Astrocyte of the cerebellum (primary cell): ENCODE measurements around the gene SH3BGRL3.
"Not testable (repeated sequence)": the region's sequence is repeated elsewhere in the genome, so short reads cannot be mapped to it uniquely, and the experiment has no call there.

Experiments
- DNase-seq: peaks from one replicate; pipeline ENCODE4 v3.0.0-alpha.2; 2011; ENCODE audit warnings: low read depth
- H3K4me3 ChIP-seq: 2 replicates; pipeline ENCODE4 v1.5.1; 2011; ENCODE audit warnings: mild to moderate bottlenecking, low read depth, low read length, moderate library complexity
- in situ Hi-C: cut with HindIII; loops from 2 replicates; pipeline ENCODE4 v1.10.0; 2017; ENCODE audit warnings: low sequenced_read_pairs
- TF ChIP-seq, protein P1 (sequence below): IDR thresholded peaks from 2 replicates; pipeline ENCODE4 v1.5.1; 2012; ENCODE audit warnings: low read length, low read depth, moderate library complexity, mild to moderate bottlenecking; ENCODE audit errors: missing control alignments

Gene SH3BGRL3

GRCh38 chr1:26279456-26280332, at the start of gene SH3BGRL3:
Gene SH3BGRL3, plus strand, starts transcription at chr1:26280086. Its CDS starts 70 bp downstream, at chr1:26280156.
- H3K4me3 ChIP-seq, result peak within 1 kb of the TSS; percentile 81
- DNase-seq, result no peak
- in situ Hi-C loops, result no loop called here
- TF ChIP-seq, protein P1, sequence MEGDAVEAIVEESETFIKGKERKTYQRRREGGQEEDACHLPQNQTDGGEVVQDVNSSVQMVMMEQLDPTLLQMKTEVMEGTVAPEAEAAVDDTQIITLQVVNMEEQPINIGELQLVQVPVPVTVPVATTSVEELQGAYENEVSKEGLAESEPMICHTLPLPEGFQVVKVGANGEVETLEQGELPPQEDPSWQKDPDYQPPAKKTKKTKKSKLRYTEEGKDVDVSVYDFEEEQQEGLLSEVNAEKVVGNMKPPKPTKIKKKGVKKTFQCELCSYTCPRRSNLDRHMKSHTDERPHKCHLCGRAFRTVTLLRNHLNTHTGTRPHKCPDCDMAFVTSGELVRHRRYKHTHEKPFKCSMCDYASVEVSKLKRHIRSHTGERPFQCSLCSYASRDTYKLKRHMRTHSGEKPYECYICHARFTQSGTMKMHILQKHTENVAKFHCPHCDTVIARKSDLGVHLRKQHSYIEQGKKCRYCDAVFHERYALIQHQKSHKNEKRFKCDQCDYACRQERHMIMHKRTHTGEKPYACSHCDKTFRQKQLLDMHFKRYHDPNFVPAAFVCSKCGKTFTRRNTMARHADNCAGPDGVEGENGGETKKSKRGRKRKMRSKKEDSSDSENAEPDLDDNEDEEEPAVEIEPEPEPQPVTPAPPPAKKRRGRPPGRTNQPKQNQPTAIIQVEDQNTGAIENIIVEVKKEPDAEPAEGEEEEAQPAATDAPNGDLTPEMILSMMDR, result peak; percentile 64

GRCh38 chr1:26230682-26231081, 49.2 kb upstream of the SH3BGRL3 start:
- DNase-seq, H3K4me3 ChIP-seq, in situ Hi-C loops: not testable (repeated sequence)

GRCh38 chr1:26233903-26234643, 45.8 kb upstream of the SH3BGRL3 start, which contains the start of gene CEP85:
Gene CEP85, plus strand, starts transcription at chr1:26234200. Its CDS starts 5,584 bp downstream, at chr1:26239784.
- H3K4me3 ChIP-seq, result peak within 1 kb of the TSS; percentile 86
- TF ChIP-seq, protein P1, result peak; percentile 90
- in situ Hi-C loops, result no loop called here
- peak; percentile 92 for DNase-seq

DNA sequence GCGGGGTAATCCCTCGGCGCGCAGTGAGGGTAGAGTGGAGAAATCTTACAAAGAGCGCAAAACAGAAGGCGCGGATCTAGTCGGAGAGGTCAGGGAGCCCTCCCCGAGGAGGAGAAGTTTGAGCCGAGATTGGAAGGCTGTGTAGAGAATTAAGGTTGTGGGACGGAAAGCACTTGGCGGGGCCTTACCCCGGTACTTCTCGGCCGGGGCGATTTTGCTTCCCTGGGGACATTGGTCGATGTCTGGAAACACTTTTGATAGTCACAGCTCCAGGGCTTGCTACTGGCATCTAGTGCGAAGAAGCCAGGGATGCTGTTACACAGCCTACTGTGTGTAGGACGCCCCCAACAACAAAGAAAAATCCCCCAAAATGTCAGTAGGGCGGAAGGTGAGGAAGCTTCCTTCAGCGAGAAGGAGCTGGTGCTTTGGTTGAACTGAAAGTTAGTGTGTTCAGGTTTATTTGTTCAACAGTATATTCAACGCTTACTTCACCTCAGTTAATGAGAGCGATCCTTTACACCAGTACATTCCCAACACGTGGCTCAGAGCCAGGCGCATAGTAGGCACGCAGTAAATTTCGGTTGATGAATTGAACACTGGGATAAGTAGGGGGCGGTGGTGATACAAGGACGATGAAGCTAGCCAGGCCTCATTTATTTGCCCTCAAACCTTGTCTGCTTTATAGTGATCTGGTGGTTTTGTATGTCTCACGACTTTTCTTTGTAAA, 45.1 kb upstream of the SH3BGRL3 start:
- in situ Hi-C loops, result loop anchor here (5.0 kb wide), 1 partner anchor 37 kb away; no protein-coding TSS in a partner anchor
- H3K4me3 ChIP-seq, result peak overlapping the region; percentile 86
- DNase-seq, result no peak
- TF ChIP-seq, protein P1, result peak; percentile 3

- in situ Hi-C loops, result loop anchor here (5.0 kb wide), 1 partner anchor 35 kb away; no protein-coding TSS in a partner anchor
- DNase-seq, result no peak
- TF ChIP-seq, protein P1, result no peak
- no peak overlapping the region for H3K4me3 ChIP-seq
Measured at GRCh38 chr1:26237230-26237966, 42.5 kb upstream of the SH3BGRL3 start.

DNA sequence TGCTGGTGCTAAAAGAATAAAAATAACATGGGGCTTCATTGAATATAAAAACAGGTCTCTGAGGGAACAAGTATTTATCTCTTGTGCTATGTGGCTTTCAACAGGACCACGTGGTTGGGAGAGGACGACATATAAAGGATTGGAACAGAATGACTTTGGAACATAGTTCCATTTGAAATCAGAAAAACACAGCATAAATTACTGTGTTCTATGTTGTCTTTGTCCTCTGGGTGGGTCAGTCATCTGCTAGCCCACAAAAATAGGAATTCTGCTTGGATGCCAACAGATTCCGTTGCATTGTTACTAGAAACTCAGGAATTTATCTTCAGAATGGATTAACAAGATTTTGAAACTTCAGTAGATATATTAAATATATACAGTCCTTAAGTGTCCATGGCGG, 40.0 kb upstream of the SH3BGRL3 start:
- TF ChIP-seq, protein P1, result no peak
- in situ Hi-C loops, result loop anchor here (5.0 kb wide), 1 partner anchor 32 kb away; no protein-coding TSS in a partner anchor

More for the DNA sequence above, 40.0 kb upstream of the SH3BGRL3 start:
- DNase-seq, result no peak
- no peak overlapping the region for H3K4me3 ChIP-seq
